NCI-H2196 (cell line): ENCODE results near the gene SMYD3.

Experiments
- DNase-seq: peaks from one replicate; lab custom pipeline; 2025; ENCODE audit not compliant: unreplicated experiment; lab: John Stamatoyannopoulos, UW

Gene SMYD3

DNA sequence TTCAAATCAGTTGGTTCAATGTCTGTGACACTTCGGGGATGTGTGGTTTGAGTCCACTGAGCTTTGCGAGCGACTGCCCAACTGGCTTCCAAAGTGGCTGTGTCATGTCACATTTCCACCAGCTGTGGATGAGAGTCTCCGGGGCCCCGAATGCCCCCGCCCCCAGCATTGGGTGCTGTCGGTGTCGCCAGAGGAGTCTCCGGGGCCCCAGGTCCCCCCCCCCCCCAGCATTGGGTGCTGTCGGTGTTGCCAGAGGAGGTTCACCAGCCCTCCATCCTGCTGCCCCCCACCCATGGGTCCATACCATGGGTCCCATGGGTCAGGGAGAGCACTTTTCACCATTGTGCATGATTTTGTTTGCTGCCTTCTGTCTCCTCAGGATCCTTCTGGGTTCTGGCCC, 9.0 kb upstream of the SMYD3 start:
- no peak for DNase-seq

DNA sequence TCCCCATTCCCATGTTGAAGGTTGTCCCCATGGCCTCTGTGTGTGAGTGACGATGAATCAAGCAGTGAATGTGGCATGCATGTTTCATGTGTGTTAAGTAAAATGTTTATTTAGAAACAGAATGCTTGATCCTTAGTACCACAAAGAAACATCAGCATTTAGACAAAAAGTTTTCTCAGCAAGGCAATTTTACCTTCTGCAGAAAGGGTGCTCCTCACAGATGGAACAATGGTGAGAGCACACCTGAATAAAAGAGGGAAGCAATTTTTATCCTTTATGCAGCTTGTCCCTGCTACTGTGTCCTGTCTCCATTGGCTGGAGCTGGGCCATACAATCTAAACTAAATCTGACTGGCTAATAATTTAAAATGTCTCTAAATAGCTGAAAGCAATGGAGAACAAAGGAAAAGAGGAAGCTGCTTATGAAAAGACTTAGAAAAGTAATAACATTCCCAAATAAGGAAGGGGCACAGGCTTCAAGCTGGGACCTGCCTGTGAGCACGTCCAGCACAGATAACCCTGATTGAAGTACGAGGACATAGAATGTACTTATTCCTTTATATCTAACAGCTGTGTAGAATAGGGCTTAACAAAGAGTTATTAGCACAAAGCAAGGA, 8.4 kb upstream of the SMYD3 start:
- DNase-seq, result no peak

DNA sequence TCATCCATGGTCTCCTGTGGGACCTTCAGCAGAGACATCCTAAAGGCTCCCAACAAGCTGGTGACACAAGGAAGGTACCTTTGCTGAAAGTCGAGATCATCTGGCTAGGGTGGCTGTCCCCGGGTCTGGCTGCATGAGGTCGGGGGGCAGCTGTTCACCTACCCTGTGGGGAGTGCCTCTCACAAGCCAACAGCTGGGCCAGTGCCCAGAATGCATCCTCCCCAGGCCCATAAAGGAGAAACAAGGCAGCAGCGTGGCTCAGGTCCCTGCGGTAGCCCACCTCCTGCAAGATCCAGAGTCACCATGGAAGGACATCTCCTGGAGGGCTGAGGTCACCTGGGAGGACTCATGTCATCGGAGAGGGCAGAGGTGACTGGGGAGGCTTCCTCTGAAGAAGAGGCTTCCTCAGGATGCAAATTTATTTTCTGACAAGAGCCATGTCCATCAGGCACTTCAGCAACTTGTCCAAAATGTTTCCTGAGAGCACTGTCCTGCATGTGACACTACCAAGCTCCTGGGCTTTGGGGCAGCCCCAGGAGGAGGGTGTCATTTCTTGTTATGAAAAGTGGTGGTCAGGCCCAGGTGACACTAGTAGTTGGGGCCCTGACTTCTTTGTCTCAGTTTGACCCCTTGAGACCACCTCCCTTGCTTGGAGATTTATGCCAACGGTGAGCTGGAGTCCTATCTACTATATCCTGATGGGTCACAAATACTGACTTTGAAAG, 6.7 kb upstream of the SMYD3 start:
- DNase-seq, result no peak

DNA sequence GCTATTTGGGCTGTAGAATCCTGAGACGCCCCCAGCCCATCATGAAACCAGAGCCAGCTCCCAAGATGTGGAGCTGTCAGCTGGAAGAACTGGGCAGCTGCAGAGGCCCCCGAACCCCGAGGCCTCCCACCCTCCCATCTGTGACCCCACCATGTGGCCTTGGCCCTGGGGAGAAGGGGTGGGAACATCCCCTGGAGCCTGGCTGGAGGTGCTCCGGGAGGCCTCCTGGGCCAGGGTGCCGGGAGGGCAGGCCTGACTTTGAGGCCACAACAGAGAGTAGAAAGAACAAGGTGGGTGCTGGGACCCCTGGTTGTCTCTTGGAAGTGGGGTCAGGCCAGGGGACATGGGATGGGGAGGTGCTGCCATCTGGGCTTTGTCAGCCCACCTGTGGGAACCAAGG, 6.0 kb upstream of the SMYD3 start:
- no peak for DNase-seq

DNA sequence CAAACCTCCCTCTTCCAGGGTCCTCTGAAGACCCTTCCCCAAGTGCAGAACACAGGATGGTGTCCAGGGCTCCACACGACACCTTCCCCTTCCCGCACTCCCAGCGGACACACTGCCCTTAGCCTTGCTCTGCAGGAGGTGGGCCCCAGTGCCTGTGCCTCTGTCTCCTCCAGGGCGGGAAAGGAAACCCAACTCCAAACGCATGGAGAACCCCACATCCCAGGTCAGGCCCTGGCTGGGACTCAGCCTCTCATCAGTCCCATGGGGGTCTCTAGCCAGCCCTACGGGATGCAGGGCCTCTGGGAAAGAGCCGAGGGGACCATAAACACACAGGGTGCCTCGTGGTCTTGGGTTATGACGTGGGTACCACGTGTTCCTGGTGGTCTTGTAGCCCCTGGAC, 5.6 kb upstream of the SMYD3 start:
- no peak for DNase-seq

DNA sequence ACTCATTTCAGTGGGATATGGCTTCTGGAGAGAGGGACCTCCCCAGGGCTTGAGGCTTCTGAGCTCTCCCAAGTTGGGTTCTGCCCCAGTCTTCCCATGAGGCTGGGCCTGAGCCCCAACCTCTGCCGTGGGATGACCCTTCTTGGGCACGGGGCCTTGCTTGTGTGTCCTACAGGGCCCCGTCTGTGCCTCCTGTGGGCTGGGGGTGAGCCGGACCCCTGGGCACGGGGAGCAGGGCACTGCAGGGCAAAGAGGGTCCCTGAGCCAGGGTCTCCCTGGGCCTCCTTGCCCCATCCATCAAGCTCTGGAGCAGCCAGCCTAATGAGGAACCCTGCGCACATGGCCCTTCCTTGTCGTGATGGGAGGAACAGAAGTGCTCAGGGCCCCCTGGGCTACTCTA, 5.2 kb upstream of the SMYD3 start:
- DNase-seq, result no peak

DNA sequence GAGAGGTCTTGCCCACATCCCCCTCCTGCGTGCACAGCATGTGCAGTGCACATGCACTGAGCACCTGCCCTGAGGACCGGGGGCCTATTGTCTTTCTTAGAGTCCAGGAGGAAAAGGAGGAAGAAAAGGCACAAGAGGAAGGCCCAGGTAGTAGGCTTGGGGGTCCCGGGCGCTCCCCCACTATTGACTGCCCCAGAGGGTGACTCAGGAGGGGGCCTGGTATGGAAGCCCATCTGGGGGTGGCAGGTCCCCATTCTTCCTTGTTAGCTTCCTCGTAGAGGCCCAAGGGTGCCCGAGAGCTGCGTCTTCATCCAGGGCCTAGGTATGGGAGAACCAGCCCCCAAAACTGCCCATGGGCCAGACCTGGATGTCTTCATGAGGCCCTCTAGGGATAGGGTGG, 4.1 kb upstream of the SMYD3 start:
- no peak for DNase-seq

DNA sequence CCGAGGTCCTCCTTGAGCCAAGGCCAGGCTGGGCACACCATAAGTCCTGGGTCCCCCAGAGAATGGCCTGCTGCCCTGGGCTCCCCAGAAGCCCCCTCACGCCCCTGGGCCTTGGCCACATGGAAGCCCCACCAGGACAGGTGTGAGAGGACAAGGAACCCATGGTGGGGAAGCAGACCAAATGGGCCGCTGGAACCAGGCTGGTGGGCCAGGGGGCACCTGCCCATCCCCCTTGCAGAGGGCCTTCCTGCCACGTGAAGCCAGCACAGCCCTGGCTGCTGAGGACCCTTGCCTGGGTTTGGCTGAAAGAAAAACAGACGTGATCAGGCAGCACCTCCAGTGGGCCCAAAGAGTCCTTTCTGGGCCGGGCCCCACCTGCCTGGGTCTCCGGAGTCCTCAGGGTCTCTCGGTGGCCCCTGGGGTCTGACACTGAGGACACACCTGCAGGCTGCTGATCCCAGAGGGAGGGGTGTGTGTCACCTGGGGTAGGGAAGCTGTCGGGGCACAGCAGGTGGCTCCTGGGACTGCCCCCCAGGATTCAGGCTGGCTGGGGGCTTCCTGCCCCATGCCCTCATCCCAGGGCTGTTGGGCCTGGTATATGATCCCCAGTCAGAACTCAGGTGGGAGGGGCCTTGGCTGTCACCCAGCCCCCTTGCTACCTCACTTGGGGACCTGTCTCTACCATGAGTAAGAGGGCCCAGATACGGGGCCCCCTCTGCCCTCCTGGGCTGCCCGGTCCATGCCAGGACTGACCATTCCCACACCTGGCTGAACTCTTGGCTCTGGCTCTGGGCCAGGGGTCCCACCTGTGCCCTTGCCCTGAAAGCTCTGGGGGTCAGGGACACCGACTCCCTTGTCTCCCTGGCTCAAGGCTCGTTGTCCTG, 3.3 kb upstream of the SMYD3 start:
- no peak for DNase-seq

DNA sequence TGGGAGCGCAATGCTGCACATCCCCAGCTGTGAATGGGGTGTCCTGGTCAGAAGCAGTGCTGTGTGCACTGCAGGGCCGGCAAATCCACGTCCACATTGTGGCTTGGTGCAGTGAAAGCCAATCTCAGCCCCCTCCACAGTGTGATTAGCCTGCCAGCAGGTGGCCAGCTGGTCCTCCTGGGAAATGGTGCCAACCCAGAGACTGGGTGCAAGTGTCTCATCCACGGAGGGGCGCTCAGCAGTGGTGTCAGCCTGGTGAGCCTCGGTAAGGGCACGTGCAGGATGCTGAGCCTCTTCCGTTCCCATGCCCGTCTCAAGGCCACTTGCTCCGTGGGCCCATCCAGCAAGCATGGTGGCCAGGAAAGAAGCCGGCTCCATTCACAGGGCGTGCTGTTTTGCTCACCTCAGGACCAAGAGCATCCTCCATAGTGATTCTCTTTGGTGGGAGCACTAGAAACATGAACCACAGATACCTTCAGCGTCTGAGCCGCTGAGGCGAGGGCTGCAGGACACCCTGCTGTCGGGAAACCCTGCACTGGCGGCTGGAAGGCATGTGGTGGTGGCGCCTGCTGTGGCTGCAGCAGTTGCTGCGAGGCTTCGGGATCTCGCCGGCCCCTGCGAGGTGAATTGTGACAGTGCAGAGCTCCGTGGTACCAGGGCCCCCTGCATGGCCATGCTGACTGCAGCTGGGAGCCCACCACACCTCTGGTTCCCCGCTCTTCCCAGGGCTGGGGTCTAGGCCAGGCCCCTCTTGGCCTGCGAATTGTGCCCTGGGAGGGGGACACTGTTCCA, 2.0 kb upstream of the SMYD3 start:
- DNase-seq, result no peak

DNA sequence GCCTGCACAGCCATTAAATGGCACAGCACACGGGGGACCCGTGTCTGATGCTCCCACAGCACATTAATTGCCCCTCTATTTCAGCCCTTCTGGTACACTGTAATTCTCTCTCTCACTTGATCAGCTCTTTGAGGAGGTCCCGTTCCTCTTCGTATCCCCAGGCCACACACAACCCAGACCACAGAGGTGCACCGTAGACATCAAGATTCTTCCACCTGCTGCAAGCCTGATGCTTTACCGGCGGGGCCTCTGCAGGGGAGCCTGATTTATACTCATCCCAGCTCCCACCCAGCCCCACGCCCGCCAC, 759 bp downstream of the SMYD3 start:
- DNase-seq, result no peak

DNA sequence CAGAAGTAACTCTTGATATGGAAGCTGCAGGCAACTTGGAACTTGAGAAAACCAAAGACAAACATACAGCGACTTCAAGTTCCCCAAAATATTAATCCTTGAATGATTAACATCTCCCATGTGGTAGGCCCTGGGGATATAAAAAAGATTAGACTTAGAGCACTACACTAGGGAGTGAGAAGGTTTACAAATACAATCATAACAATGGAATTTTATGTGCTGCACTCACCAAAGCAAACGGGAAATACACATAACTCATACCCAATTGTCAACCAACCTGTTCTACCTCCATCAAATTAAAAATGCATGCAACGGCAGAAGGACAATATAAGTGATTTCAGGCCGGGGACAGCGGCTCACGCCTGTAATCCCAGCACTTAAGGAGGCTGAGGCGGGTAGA, 3.7 kb downstream of the SMYD3 start:
- no peak for DNase-seq

DNA sequence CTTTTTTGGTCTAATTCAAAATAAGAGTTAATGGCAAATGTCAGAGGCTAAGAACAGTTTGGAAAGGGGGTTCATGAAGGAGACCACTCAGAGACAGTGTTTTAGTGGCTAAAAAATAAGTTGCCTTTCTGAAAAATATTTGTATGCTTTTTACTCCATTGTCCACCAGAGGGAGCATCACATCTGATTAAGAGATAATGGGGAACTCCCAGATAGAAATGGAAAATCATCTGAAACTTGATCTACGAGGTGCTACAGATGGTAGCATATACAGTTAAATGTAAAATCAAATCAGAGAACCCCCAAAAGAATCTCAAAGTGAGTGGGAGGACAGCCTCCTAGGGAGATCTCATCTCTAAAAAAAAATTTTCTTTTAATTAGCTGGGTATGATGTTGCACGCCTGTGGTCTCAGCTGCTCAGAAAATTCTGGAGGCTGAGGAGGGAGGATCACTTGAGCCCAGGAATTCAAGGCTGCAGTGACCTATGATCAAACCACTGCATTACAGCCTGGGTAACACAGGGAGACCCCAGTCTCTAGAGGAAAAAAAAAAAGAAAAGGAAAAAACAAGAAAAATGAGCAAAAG, 9.7 kb downstream of the SMYD3 start:
- DNase-seq, result peak; percentile 35

DNA sequence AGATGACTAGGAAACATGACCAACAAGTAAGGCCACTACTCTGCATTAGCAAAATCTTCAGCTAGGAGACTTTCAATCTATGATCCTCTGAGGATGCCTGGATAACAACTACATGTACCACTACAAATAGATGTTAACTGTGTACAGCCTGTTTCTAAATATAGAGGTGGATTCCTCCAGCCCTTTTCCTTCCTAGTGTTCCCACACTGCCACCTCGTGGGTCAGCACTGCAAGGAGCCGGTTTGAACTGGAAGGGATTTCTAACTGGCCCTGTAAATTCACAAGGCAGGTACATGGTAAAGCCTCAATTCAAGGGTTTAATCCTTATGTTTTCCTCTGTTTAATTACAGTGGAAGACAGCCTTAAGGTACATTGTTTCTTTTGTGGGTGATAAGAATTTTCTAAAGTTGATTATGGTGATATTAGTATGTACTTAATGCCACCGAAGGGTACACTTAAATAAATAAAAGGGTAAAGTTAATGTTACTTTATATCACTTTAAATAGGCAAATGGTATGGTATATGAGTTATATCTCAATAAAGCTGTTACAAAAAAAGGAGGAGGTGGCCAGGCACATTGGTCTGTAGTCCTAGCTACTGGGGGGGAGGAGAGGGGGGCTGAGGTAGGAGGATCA, 14.4 kb downstream of the SMYD3 start:
- peak; percentile 53 for DNase-seq

DNA sequence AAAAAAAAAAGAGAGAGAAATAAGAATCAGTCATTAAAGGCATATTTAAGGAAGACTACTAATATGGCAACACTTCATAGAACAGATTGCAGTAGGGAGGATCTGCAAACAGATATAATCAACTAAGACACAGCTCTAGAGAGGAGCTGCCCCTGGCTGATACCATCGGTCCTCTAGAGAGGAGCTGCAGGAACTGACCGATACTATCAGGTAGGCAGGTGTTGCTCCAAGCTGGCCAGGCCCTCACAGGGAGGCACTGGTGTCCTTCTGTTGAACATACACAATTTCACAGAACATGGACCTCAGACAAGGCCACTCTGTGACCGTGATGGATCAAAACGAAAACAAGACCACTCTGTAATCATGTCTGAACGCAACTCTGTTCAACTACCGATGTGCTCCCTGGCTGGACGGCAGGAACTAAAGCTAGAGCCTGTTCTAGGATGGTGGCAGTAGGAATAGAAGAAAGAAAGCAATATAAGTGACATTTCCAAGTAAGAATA, 15.5 kb downstream of the SMYD3 start:
- no peak for DNase-seq

DNA sequence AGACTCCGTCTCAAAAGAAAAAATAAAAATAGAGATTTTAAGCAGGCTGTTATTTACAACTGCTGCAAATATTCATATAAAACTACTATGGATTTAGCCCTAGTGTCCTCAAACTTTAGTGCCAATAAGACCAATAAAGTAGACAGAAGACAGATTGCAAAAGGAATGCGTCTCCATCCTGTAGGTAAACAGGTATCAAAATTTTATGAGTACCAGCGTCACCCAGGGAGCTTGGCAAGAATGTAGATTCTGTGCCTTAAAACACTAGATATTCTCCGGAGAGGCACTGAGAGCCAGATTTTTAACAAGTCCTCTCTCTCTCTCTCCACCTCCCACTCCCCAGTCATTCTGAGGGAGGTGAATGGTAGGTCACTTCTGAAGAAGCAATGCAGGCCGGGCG, 18.4 kb downstream of the SMYD3 start:
- DNase-seq, result no peak

DNA sequence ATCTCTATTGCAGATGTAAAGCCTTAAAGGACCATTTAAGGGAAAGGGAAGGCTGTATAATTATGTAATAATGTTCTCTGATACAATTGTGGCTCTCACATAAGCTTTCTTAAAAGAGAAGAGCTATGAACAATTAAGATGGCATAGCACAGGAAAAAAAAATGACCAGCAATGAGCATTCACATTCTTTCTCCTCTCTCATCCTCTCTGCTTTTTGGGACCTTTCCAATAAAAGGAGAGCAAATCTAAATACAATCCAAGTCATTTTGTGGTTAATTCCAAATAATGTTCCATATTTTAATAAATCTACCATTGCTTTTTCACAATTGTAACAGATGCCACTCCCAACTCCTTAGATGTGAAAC, 23.5 kb downstream of the SMYD3 start:
- no peak for DNase-seq

DNA sequence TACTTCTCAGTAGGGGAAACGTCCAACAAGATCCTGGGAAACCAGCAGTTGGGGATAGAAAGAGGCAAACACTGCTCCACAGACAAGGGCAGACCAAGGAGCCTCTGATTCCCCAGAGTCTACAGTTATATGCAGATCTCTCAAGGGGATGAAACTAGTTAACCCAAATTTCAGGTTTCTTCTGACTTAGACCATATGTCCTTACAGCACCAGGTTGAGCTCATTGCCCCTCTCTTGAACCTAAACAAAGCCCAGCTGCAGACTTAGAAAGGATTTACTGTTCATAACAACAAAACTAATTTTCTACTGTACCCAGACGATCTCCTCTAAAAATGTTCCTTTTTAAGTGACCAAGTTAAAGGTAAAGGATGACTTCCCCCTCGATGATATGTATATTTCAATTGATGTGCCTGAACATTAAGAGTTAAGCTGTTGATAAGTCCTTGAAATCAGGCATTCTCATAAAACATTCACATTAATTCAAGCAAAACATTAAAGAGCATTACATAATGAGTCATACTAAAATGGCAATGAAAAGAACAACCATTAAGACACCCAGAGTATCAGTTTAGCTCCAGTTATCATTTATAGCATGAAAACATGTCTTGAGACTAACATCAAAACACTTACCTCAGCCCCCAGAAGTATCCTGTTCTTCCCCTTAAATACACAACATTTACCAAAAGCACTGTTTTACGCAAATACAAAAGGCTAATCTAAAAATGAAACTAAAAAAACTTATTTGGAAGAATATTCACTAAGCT, 24.1 kb downstream of the SMYD3 start:
- DNase-seq, result no peak

DNA sequence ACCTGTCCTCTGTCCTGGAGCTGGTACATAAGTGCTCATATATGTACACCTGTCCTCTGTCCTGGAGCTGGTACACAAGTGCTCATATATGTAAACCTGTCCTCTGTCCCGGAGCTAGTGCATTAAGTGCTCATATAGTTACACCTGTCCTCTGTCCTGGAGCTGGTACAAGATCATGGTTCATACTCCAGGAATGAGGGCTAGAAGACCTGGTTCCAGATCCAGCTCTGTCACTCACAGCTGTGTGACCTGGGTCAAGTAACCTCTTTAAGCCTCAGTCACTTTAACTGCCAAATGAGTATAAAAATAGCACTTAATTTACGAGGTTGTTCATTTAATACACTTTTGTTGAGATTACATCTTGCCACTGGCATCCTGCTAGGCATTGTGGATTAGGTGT, 28.0 kb downstream of the SMYD3 start:
- DNase-seq, result no peak

DNA sequence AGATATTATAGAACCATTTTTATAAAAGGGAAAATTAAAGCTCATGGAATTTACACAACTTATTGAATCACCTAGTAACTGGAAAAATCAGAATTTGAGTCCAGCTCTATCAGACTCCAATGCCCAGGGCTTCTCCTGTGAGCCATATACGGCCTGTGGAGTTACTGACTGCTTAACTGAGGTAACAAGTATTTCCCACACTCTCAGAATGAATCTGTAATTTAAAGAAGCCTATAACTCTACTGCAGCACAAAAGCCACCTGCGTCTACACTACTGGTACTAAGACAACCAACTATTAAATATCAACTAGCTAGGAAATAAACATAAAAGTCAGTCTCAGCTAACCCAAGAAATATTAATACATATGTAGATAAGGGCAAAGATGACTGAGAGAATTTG, 29.4 kb downstream of the SMYD3 start:
- DNase-seq, result no peak

DNA sequence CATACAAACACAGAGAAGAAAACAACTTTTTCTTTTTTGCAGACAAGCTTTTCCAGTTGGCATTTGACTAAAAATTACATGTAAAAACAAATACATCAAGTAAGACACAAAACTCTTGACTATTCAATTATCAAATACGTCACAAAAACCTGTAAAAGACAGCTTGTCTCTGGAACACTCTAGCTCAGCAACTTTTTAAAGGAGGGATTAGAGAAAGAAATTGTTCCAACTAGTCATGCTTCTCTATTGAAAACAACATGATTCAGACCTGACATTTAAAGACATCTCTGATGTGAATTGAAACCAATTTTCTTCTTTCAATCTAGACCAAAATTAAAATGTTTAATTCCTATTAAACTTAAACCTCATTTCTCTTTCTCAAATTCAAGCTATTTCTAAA, 30.3 kb downstream of the SMYD3 start:
- no peak for DNase-seq
